ENCODE measurements around the gene UNC13B.

Gene UNC13B

GRCh38 chr9:35277171-35277520, 115.3 kb downstream of the UNC13B start:
- DNase-seq (ENCODE audit: low read depth in 2 of 2): no peak

GRCh38 chr9:35277628-35278359, 116.0 kb downstream of the UNC13B start:
- no peak for DNase-seq (ENCODE audit: low read depth in 2 of 2)

GRCh38 chr9:35279946-35280345, 118.1 kb downstream of the UNC13B start:
- no peak for DNase-seq (ENCODE audit: low read depth in 2 of 2)

- DNase-seq (ENCODE audit: low read depth in 2 of 2): no peak
These were observed 118.6 kb downstream of the UNC13B start for GRCh38 chr9:35280399-35280798.

GRCh38 chr9:35285731-35286130, 123.9 kb downstream of the UNC13B start:
- no peak for DNase-seq (ENCODE audit: low read depth in 2 of 2)

- no peak for DNase-seq (ENCODE audit: low read depth in 2 of 2)
These were observed 124.6 kb downstream of the UNC13B start for GRCh38 chr9:35286381-35286780.

GRCh38 chr9:35287987-35288632, 126.3 kb downstream of the UNC13B start:
- no peak for DNase-seq (ENCODE audit: low read depth in 2 of 2)

GRCh38 chr9:35288778-35289177, 127.0 kb downstream of the UNC13B start:
- no peak for DNase-seq (ENCODE audit: low read depth in 2 of 2)

- DNase-seq (ENCODE audit: low read depth in 2 of 2): no peak
These were observed 131.7 kb downstream of the UNC13B start for GRCh38 chr9:35293376-35293964.

GRCh38 chr9:35294066-35294465, 132.3 kb downstream of the UNC13B start:
- DNase-seq (ENCODE audit: low read depth in 2 of 2): no peak

- no peak for DNase-seq (ENCODE audit: low read depth in 2 of 2)
These were observed 132.7 kb downstream of the UNC13B start for GRCh38 chr9:35294556-35294955.

- DNase-seq (ENCODE audit: low read depth in 2 of 2): no peak
These were observed 133.7 kb downstream of the UNC13B start for GRCh38 chr9:35295369-35296036.

GRCh38 chr9:35303567-35303966, 141.8 kb downstream of the UNC13B start:
- no peak for DNase-seq (ENCODE audit: low read depth in 2 of 2)

GRCh38 chr9:35306283-35306682, 144.5 kb downstream of the UNC13B start:
- DNase-seq (ENCODE audit: low read depth in 2 of 2): no peak

GRCh38 chr9:35308316-35308715, 146.5 kb downstream of the UNC13B start:
- DNase-seq (ENCODE audit: low read depth in 2 of 2): no peak

GRCh38 chr9:35311891-35312639, 150.3 kb downstream of the UNC13B start:
- no peak for DNase-seq (ENCODE audit: low read depth in 2 of 2)

- no peak for DNase-seq (ENCODE audit: low read depth in 2 of 2)
These were observed 151.7 kb downstream of the UNC13B start for GRCh38 chr9:35313460-35313859.

GRCh38 chr9:35313916-35314315, 152.1 kb downstream of the UNC13B start:
- no peak for DNase-seq (ENCODE audit: low read depth in 2 of 2)

GRCh38 chr9:35318741-35319140, 156.9 kb downstream of the UNC13B start:
- no peak for DNase-seq (ENCODE audit: low read depth in 2 of 2)

GRCh38 chr9:35322075-35322885, 160.5 kb downstream of the UNC13B start:
- no peak for DNase-seq (ENCODE audit: low read depth in 2 of 2)

GRCh38 chr9:35324966-35325365, 163.2 kb downstream of the UNC13B start:
- no peak for DNase-seq (ENCODE audit: low read depth in 2 of 2)

All from stimulated activated CD4-positive, alpha-beta T cell treated with anti-CD3 and anti-CD28 coated beads, Interleukin-12 subunit alpha, Interleukin-12 subunit beta, amount 100 ng/mL, for 24 hours (primary cell).